HL-60 (cell line): ENCODE data around the gene ZNF397.

ENCODE experiments used
- TF ChIP-seq, protein P1 (sequence below): IDR thresholded peaks from 2 replicates; pipeline ENCODE4 v1.6.1; 2012; ENCODE audit warnings: low read depth; ENCODE audit not compliant: insufficient replicate concordance
- TF ChIP-seq, protein P2 (sequence below): IDR thresholded peaks from one replicate; pipeline ENCODE4 v1.5.1; 2011; ENCODE audit warnings: low read length, control low read depth, inconsistent platforms; ENCODE audit not compliant: insufficient read depth

DNA sequence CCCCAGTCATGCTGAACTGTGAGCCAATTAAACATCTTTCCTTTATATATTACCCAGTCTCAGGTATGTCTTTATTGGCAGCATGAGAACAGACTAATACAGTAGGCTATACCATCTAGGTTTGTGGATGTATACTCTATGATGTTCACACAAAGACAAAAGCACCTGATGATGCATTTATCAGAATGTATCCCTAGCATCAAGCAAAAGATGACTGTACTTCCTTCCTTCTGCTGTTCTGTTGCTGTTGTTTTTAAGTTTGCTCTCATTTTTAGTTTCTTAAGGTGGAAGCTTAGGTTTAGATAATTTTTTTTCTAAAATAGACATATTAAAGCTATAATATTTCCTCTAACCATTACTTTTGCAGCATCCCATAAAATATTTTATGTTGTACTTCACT lies 36.8 kb downstream of the ZNF397 start:
- TF ChIP-seq, protein P1, sequence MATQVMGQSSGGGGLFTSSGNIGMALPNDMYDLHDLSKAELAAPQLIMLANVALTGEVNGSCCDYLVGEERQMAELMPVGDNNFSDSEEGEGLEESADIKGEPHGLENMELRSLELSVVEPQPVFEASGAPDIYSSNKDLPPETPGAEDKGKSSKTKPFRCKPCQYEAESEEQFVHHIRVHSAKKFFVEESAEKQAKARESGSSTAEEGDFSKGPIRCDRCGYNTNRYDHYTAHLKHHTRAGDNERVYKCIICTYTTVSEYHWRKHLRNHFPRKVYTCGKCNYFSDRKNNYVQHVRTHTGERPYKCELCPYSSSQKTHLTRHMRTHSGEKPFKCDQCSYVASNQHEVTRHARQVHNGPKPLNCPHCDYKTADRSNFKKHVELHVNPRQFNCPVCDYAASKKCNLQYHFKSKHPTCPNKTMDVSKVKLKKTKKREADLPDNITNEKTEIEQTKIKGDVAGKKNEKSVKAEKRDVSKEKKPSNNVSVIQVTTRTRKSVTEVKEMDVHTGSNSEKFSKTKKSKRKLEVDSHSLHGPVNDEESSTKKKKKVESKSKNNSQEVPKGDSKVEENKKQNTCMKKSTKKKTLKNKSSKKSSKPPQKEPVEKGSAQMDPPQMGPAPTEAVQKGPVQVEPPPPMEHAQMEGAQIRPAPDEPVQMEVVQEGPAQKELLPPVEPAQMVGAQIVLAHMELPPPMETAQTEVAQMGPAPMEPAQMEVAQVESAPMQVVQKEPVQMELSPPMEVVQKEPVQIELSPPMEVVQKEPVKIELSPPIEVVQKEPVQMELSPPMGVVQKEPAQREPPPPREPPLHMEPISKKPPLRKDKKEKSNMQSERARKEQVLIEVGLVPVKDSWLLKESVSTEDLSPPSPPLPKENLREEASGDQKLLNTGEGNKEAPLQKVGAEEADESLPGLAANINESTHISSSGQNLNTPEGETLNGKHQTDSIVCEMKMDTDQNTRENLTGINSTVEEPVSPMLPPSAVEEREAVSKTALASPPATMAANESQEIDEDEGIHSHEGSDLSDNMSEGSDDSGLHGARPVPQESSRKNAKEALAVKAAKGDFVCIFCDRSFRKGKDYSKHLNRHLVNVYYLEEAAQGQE, result no peak
- TF ChIP-seq, protein P2, sequence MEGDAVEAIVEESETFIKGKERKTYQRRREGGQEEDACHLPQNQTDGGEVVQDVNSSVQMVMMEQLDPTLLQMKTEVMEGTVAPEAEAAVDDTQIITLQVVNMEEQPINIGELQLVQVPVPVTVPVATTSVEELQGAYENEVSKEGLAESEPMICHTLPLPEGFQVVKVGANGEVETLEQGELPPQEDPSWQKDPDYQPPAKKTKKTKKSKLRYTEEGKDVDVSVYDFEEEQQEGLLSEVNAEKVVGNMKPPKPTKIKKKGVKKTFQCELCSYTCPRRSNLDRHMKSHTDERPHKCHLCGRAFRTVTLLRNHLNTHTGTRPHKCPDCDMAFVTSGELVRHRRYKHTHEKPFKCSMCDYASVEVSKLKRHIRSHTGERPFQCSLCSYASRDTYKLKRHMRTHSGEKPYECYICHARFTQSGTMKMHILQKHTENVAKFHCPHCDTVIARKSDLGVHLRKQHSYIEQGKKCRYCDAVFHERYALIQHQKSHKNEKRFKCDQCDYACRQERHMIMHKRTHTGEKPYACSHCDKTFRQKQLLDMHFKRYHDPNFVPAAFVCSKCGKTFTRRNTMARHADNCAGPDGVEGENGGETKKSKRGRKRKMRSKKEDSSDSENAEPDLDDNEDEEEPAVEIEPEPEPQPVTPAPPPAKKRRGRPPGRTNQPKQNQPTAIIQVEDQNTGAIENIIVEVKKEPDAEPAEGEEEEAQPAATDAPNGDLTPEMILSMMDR, result no peak
